GM18858 (cell line): ENCODE data around the gene NSMF.

Experiments used
- ATAC-seq: cut with Tn5 transposase; IDR thresholded peaks from one replicate; pipeline ENCODE4 v1.9.1; 2021; ENCODE audit not compliant: unreplicated experiment

NSMF gene, protein sequence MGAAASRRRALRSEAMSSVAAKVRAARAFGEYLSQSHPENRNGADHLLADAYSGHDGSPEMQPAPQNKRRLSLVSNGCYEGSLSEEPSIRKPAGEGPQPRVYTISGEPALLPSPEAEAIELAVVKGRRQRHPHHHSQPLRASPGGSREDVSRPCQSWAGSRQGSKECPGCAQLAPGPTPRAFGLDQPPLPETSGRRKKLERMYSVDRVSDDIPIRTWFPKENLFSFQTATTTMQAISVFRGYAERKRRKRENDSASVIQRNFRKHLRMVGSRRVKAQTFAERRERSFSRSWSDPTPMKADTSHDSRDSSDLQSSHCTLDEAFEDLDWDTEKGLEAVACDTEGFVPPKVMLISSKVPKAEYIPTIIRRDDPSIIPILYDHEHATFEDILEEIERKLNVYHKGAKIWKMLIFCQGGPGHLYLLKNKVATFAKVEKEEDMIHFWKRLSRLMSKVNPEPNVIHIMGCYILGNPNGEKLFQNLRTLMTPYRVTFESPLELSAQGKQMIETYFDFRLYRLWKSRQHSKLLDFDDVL

DNA sequence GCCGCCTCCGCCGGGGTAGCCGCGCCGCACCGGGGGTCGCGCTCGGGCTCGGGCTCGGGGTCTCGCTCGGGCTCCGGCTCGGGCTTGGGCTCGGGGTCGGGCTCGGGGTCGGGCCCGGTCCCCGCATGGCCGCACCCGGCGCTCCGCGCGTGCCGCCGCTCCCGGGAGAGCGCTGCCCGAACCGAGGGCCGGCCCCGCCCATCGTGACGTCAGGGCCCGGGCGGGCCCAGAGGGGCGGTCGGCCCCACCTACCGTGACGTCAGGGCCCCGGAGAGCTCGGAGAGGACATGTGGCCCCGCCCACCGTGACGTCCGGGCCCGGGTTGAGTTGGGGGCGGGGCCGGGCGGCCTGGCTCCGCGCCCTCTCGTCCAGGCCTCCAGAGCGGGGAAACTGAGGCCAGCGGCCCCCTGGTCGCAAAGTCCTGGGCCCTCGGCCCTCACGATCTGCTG, at the start of gene NSMF:
Gene NSMF (minus strand): TSS at position 183 of the 449 bp plus-strand sequence. CDS start 232 bp downstream, outside the sequence.
- peak; percentile 59 for ATAC-seq

DNA sequence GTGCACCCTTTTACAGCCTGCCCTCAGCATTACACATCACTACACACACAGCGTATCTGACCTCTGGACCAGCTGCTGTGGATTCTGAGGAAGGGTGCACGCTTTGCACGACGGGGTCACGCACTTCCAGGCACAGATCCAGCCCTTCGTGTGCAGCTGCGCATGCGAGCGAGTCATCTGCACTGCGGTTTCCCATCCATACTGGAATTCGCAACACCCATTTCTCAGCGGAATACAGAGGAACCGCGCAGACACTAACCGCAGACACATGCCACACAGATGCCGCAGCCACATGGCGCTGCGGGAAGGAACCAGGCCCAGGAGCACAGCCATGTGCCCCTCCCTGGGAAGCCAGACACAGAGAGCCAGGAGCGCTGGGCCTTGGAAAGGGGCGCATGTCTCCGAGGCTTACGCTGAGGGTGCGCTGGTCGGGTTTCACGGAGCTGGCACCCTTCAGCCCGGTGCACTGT, 47.6 kb upstream of the NSMF start:
- no peak for ATAC-seq

DNA sequence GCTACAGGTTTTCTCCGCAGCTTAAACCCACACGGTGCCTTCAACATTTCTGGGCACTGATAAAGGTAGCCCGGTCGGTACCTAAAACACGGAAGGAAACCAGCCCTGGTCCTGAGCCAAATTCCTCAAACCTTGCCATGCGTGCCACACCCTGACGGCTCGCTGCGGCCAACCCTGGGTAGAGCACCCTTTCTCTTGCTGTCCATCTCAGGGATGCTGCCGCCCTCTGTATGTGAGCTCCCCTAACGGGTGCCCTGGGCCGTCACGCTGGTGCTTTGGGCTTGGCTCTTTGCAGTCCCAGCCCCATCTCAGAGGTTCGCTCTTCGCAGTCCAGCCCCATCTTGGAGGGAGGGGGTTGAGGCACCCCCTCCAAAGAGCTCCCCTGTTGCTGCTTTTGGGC, 47.1 kb upstream of the NSMF start:
- no peak for ATAC-seq

DNA sequence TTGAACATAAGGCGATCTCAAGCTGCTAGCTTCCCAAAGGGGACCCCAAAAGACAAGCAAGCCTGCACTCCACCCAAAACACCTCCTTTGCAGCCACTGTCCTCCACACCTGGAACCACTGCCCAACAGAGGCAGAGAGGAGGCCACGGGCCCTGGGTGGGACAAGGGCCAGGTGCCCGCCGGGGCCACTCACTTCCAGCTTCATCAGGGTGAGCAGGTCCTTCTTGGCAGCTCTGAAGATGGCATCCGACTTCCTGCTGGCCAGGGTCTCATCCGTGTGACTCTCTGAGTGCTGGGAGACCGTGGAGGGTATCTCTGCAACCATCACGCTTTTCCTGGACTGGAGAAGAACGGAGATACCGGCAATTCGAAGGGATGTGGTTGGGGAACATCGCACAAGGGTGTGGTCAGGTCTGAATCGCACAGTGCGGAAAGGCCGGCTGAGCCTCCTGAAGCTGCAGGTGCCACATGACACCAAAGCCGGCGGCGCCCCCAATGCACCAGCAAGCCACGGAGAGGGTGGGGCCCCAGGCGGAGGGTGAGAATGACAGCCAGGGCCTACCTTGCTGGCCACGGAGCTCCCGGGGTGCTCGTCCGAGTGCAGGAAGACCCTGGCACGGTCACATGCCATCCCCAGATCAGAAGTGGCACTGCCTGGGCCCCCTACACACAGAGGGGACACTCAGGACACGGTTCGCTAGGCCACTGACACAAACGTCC, 46.4 kb upstream of the NSMF start:
- no peak for ATAC-seq

DNA sequence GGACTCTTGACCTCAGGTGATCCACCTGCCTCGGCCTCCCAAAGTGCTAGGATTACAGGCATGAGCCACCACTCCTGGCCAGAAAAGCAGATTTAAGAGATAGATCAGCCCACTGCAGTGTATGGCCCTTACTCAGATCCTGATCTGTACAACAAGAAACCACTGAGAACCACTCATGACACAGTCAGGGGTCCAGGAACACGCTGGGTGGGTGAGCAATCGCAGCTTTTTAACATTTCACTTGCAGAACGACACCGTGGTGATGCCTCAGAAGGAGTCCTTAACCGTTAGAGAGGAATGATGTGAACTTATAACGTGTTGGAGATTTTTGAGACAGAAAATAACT, 45.3 kb upstream of the NSMF start:
- no peak for ATAC-seq

DNA sequence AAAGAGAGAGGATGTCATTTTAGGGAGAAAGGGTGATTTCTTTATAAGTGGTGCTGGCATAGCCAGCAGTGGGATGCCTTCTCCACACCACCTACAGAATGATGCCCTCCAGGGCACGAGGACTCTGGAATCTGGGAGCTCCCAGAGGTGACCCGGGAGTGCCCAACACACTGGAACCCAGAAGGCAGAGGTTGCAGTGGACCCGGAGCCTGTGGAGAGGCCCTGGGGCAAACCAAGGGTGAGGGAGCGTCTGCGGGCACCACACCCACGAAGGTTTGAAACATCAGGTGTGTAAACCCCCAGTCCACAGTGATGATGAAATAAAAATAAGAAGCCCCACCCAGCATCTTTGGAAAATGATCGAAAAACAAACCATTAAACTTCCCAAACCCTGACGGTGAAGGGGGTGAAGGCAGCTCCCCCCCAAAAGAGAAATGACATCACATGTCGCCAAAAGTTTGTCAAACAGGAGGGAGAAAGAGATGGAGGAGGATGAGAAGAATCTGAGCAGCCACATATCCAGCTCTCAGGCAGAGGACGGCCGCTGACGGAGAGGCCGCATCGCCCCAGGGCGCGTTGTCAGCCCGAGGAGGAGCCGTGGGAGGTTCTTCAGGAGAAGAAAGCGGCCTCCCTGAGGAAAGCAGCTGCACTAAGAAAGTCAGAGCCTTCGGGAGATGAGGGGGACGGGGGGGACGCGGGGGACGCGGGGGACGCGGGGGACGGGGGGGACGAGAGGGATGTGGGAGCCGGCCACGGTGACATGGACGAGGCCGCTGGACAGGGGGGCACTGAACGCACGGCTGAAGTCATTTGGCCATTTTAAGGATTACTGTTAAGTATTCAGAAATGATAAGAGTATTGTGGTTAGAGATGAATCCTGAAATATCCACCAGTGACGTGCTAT, 43.1 kb upstream of the NSMF start:
- ATAC-seq, result no peak

DNA sequence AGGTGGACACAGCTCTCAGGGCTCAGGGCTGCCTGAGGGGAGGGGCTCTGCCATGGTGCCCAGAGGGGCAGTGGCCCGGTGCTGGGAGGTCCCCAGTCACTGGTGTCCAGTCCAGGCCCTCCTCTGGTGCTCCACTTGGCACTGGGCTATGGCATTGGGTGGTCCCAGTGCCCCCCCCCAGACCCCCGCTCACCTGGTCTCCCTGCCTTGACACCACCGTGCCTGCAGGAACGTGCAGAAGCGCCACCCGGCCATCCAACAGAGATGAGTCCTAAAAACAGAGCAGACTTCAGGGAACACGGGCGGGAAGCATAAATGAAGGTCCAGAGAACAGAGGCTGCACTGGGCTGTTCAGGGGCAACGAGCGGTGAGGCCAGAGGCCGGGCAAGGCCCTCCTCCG, 42.3 kb upstream of the NSMF start:
- no peak for ATAC-seq

DNA sequence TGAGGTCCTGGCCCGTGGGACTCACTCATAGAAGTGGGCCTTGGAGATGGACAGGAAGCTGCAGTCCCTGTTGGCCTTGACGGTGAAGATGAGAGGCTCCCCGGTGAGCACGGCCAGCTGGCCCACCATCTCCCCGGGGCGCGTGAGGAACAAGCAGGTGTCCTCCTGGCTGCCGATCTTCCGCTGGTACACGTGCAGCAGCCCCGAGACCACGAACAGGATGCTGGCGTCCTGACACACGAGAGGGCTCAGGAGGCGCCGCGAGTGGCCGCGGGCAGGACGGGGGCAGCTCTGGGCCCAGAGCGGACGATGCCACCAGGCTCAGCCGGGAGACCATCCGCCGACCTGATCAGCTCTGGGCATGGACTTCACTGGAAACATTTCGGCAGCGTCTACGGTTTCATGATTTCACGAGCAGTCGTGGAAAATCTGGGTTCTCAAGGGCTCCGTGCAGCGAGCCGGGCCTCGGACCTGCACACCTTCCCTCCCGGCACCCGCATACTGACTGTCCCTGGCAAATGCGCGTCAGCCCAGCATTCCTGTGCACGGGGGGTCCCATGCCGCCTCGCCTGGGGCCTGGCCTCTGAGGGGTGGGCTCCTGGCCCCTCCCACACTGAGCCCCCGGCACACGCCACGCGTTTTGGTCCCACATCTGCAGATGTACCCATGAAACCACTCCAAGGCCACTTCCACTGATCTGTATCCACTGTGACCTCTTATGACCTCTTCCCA, 41.7 kb upstream of the NSMF start:
- ATAC-seq, result no peak

DNA sequence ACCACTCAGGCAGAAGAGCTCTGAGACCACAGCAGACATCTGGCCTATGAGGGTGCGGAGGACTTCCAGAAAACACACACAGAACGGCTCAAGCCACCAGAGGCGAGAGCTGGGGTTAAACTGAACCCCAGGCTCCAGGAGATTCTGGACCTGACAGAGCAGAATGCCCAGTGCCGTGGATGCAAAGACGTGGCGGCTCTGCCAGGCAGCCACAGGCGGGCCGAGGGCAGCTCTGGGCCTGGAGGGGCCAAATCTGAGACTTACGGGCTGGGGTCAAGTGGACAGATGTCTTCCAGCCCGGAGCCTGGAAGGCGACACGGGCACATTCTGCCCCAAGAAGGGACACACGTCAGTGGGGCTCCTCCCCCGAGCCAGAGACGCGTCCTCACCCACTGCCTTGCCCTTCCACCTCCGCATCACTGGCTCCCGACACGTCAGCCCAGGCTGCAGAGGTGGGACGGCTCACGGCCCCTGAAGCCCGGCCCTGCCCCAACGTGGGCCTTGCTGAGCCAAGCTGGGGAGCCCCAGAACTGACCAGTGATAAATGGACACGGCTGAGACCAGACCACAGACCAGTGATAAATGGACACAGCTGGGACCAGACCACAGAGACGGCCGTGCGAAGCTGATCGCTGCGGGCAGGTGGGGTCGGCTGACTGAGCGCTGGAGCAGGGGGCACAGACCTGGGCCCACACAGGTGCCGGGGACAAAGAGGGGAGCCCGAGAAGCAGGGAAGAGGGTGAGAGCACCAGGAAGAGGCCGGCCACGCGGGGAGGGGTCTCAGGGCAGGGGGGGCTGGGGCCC, 40.9 kb upstream of the NSMF start:
- no peak for ATAC-seq

DNA sequence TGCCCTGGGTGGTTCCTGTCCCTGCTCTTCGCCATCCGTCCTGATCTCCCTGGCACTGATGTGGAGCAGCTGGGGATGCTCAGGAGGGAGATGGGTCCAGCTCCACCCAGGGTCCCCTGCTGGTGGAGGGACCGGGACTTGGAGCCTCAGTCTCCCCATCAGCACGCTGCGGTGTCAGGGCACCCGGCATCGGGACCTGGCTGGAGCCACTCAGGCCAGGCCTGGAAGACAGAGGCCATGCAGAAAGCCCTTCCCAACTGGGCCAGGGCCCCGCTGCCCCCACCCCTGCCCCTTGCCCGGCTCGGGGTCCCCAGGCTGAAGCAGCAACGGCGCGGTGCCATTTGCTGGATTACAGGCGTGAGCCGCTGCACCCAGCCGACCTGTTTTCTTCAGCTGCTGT, 40.3 kb upstream of the NSMF start:
- no peak for ATAC-seq

DNA sequence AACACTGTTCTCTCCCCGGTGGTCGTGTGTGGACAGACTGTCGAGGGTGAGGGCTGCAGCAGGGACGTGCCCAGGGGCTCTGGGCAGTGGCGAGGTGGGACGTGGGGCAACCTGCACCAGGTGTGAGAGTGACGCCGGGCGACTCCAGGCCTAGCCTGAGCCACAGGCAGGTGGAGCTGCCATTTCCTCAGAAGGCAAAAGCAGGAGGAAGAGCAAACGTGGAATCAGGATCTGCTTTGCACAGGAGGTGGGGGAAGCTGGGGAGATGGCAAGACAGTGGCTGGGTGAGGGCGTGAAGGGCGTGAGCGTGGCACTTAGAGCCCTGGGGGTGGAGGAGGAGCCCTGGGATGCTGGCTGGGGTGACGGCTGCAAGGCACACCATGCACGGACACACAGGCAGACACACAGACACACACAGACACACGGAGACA, 39.6 kb upstream of the NSMF start:
- ATAC-seq, result no peak

DNA sequence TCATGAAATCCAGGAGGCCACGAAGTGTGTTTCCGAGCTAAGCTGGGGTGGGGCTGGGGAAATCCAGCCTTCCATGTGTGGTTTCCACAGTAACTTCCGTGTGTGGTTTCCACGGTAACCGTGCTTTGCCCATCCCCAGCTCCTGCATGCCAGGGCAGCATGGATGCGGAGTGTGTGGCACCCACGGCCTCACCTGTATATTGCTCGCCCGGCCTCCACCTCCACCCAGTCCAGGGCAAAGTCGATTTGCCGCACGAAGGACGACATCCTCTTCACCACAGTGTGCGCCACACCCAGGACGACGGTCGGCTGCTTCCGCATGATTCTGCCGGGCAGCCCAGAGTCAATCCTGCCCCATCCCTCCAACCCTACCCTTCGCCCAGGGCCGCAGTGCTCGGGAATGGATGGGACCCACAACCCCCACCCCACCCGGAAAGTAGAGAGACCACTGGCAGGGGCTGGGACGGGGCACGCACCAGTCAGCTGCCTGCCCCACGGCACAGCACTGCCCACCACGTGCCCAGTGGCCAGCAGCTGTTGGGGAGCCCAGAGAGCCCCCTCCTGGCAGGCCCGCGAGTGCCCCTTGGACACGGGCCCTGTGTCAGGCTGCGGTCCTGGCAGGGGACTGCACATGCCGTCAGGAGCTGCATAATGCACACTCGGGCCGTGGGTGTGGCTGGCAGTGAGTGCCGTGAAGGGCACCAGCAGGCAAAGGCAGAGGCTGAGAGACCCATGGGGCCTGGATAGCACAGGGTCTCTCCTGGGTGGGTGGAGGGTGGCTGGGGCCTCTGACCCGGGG, 39.0 kb upstream of the NSMF start:
- no peak for ATAC-seq

DNA sequence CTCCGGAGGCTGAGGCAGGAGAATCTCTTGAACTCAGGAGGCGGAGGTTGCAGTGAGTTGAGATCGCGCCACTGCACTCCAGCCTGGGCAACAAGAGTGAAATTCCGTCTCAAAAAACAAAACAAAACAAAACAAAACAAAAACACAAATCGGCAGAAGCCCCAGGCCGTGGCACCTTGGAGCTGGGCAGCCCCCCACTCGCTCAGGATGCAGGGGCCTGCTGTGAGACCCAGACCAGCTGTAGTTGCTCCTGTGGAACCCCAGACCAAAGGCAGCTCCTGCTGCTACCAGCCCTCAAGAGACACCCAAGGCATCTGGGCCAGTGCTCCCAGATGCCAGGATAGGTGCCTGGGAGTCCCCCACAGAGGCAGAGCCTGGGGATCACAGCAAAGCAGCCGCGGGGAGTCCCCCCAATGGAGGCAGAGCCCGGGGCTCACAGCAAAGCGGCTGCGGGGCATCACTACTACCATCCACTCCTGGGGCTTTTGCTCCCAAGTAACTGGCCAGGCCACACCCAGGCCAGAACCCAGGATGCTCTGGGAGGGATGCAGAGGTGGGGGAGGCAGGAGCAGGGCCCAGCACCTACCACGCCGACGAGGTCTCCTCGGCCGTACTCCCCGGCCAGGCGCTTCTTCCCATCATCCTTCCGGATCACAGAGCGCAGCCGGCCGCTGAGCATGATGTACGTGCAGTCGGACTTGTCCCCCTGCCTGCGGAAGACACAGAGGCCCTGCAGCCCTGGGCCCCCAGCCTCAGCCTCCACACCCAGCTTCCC, 37.7 kb upstream of the NSMF start:
- ATAC-seq, result no peak

DNA sequence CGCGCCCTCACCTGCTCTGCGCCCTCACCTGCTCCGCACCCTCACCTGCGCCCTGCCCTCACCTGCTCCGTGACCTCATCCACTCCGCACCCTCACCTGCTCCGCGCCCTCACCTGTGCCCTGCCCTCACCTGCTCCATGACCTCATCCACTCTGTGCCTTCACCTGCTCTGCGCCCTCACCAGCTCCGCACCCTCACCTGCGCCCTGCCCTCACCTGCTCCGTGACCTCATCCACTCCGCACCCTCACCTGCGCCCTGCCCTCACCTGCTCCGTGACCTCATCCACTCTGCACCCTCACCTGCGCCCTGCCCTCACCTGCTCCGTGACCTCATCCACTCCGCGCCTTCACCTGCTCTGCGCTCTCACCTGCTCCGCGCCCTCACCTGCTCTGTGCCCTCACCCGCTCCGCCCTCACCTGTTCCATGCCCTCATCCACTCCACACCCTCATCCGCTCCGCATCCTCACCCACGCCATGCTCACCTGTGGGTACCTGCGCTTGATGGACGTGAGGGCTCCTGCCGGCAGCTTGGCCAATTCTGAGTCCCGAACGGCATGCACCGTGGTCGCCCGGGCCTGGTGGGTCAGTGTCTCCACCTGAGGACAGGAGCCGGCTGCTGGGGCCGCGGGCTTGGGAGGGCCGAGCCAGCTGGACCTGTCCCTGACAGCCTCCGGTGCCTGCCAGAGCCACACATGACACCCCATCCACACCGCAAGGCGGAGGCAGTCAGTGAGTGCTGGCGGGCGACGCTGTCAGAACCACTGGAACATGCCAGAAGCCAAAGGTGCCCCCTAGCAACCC, 35.6 kb upstream of the NSMF start:
- no peak for ATAC-seq

DNA sequence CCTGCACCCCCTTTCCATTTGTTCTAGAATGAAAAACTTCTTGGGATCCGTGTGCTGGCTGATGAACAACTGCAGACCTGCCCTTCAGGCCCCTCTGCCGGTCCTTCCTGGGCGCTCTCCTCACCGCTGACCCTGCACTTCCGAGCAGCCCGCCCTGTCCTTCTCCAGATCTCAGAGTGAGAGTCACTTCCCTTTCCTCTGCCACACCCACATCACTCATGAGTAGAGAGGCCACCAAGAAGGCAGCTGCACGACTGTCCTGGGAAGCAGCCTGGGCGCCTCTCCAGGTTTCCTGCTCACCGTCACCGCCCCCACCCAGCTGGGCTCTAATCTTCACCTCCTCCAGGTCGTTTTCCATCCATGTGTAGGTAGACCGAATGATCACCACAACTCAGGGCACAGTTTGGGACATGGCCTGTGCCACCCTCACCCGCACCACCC, 35.0 kb upstream of the NSMF start:
- ATAC-seq, result no peak

DNA sequence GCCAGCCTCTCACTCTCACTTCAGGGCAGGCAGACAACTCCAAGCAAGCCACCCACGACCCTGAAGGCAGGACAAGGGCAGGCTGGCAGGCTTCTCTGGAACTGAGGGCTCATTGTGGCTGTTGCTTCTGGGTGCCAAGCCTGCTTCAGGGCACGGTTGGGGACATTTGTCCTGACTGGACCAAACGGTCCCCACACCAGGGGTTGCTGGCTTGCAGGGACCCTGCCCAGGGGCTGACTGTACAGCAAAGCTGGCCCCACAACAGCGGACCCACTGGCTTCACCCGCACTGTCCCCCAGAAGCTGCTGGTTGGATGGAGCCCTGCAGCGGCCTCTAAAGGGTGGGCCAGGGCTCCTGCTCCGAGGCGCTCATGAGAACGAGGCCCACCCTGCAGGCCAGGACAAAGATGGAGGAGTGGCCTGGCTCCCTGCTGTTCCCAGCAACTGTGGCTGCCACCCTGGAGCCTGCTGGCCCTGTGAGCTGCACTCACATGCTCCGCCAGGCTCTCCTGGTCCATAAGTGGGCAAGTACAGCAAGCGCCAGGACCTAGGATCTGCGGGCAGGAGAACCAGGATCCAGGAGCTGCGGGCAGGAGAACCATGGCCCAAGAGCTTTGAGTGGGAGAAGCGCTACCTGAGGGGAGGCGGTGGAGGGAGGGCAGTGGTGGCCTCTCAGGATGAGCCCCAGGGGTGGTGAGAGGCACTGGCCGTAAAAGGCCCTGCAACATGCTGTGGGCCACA, 34.4 kb upstream of the NSMF start:
- no peak for ATAC-seq
